ENCODE data around the gene TRABD2B.

The TRABD2B gene

GRCh38 chr1:47755101-47755990 lies 241.8 kb downstream of the TRABD2B start:
- H3K9ac ChIP-seq (ENCODE audit: low read depth in 1 of 2, low read length in 2 of 2), result no peak overlapping the region
- H3K27ac ChIP-seq (ENCODE audit: low read depth, low read length), result no peak overlapping the region
- H3K4me1 ChIP-seq (ENCODE audit: control insufficient read depth in 1 of 2, insufficient read depth in 2 of 2, low read length in 2 of 2), result peaks cover 6% of the 10 kb centered on the region in 2 donors
- no peak overlapping the region for H3K4me3 ChIP-seq (ENCODE audit: low read depth in 1 of 2, low read length in 2 of 2)
- no peaks in the 10 kb centered on the region for H3K36me3 ChIP-seq (ENCODE audit: control insufficient read depth in 1 of 2, insufficient read depth in 2 of 2, low read length in 2 of 2)
- H3K9me3 ChIP-seq (ENCODE audit: control insufficient read depth in 1 of 2, low read length in 2 of 2), result no peaks in the 10 kb centered on the region
- no peaks in the 10 kb centered on the region for H3K27me3 ChIP-seq (ENCODE audit: control insufficient read depth in 1 of 2, insufficient read depth in 2 of 2, low read length in 2 of 2)

DNA sequence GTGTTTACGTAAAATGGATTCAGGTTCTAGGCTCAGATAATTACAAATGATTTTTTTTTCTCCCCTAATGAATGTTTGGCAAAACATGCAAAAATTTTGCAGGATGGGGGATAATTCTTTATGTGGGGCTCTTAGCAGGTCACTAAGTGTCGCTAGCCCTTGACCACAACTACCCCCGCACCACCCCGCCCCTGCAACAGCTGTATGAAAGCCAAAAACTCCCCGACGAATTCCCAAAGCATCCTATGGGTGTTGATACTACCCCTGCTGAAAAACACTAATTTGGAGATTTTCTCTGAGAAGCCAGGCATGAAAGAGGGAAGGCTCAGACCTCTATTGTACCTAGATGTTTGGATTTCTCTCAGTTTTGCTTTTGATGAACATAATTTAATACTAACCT lies 243.0 kb downstream of the TRABD2B start:
- Histone ChIP-seq H3K4me3 (ENCODE audit: low read depth in 1 of 2, low read length in 2 of 2) (no peak overlapping the region), H3K27me3 (ENCODE audit: control insufficient read depth in 1 of 2, insufficient read depth in 2 of 2, low read length in 2 of 2) (no peaks in the 10 kb centered on the region), H3K9me3 (ENCODE audit: control insufficient read depth in 1 of 2, low read length in 2 of 2) (no peaks in the 10 kb centered on the region), H3K4me1 (ENCODE audit: control insufficient read depth in 1 of 2, insufficient read depth in 2 of 2, low read length in 2 of 2) (peaks cover 6% of the 10 kb centered on the region in 2 donors), H3K27ac (ENCODE audit: low read depth, low read length) (no peak overlapping the region), H3K9ac (ENCODE audit: low read depth in 1 of 2, low read length in 2 of 2) (no peak overlapping the region), H3K36me3 (ENCODE audit: control insufficient read depth in 1 of 2, insufficient read depth in 2 of 2, low read length in 2 of 2) (no peaks in the 10 kb centered on the region)

DNA sequence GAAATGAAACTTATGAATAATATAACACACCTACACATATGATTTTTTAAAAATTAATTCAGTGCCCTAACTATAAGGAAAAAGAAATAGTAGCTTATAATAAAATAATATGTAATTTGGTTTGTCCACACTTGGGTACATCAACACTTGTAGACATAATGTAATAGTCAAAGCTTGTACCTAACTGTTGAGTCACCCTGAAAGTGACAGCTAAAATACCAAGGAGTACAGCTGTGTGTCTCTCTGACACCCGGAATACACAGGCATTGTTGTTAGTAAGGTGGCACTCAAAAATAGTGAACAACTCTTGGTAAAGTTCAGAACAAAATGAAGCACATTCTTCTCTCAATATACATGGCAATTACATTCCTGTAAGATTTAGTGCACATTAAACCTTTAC lies 243.4 kb downstream of the TRABD2B start:
- H3K9ac ChIP-seq (ENCODE audit: low read depth in 1 of 2, low read length in 2 of 2), result no peak overlapping the region
- no peak overlapping the region for H3K4me3 ChIP-seq (ENCODE audit: low read depth in 1 of 2, low read length in 2 of 2)
- peaks cover 6% of the 10 kb centered on the region in 2 donors for H3K4me1 ChIP-seq (ENCODE audit: control insufficient read depth in 1 of 2, insufficient read depth in 2 of 2, low read length in 2 of 2)
- H3K27ac ChIP-seq (ENCODE audit: low read depth, low read length), result no peak overlapping the region
- no peaks in the 10 kb centered on the region for H3K27me3 ChIP-seq (ENCODE audit: control insufficient read depth in 1 of 2, insufficient read depth in 2 of 2, low read length in 2 of 2)
- H3K36me3 ChIP-seq (ENCODE audit: control insufficient read depth in 1 of 2, insufficient read depth in 2 of 2, low read length in 2 of 2), result no peaks in the 10 kb centered on the region
- no peaks in the 10 kb centered on the region for H3K9me3 ChIP-seq (ENCODE audit: control insufficient read depth in 1 of 2, low read length in 2 of 2)

DNA sequence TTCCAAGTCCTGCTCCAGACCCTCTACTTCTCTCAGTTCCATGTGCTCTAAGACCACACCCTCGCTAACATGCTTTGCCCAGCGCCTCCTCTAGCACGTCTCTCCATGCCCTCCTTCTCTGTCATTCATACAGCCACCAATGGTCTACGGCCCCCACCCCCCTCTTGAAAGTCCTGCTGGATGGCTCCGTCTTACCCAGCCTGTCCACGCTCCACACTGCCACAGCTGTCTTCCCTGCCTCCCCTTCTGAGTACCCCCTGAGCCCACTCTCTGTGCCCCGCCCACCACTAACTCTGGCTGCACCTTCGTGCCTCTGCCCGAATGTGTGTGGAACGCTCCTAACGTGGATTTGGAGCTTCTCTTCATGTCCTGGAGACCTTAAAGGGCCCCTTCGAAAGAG lies 244.6 kb downstream of the TRABD2B start:
- H3K27me3 ChIP-seq (ENCODE audit: control insufficient read depth in 1 of 2, insufficient read depth in 2 of 2, low read length in 2 of 2), result no peaks in the 10 kb centered on the region
- H3K4me3 ChIP-seq (ENCODE audit: low read depth in 1 of 2, low read length in 2 of 2), result no peak overlapping the region
- no peaks in the 10 kb centered on the region for H3K36me3 ChIP-seq (ENCODE audit: control insufficient read depth in 1 of 2, insufficient read depth in 2 of 2, low read length in 2 of 2)
- peaks cover 6% of the 10 kb centered on the region in 2 donors for H3K4me1 ChIP-seq (ENCODE audit: control insufficient read depth in 1 of 2, insufficient read depth in 2 of 2, low read length in 2 of 2)
- H3K9ac ChIP-seq (ENCODE audit: low read depth in 1 of 2, low read length in 2 of 2), result no peak overlapping the region
- H3K9me3 ChIP-seq (ENCODE audit: control insufficient read depth in 1 of 2, low read length in 2 of 2), result no peaks in the 10 kb centered on the region
- H3K27ac ChIP-seq (ENCODE audit: low read depth, low read length), result no peak overlapping the region

DNA sequence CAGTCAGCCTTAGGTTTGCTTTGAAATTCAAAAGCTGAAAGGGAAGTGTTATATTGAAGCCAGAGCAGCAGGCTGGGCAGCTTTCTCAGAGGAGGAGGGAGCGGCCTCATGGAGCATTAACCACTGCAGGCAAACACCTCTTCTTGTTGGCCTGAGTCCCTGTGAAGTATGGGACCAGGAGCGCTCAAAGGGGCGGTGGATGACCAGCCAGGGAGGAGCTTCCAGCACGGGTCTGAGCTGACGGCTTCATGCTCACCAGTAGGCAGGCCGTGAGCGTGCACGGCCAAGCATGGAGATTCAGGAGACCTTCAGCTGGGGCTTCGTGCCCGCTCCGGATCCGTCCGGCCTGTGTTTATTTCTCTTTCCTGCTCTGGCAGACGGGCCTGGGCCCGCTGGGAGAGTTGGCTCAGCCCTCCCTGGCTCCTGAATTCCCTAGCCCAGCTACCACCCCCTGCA lies 245.2 kb downstream of the TRABD2B start:
- Histone ChIP-seq H3K27ac (ENCODE audit: low read depth, low read length) (no peak overlapping the region), H3K27me3 (ENCODE audit: control insufficient read depth in 1 of 2, insufficient read depth in 2 of 2, low read length in 2 of 2) (no peaks in the 10 kb centered on the region), H3K36me3 (ENCODE audit: control insufficient read depth in 1 of 2, insufficient read depth in 2 of 2, low read length in 2 of 2) (no peaks in the 10 kb centered on the region), H3K9me3 (ENCODE audit: control insufficient read depth in 1 of 2, low read length in 2 of 2) (no peaks in the 10 kb centered on the region), H3K4me3 (ENCODE audit: low read depth in 1 of 2, low read length in 2 of 2) (no peak overlapping the region), H3K9ac (ENCODE audit: low read depth in 1 of 2, low read length in 2 of 2) (no peak overlapping the region), H3K4me1 (ENCODE audit: control insufficient read depth in 1 of 2, insufficient read depth in 2 of 2, low read length in 2 of 2) (peaks cover 6% of the 10 kb centered on the region in 2 donors)

DNA sequence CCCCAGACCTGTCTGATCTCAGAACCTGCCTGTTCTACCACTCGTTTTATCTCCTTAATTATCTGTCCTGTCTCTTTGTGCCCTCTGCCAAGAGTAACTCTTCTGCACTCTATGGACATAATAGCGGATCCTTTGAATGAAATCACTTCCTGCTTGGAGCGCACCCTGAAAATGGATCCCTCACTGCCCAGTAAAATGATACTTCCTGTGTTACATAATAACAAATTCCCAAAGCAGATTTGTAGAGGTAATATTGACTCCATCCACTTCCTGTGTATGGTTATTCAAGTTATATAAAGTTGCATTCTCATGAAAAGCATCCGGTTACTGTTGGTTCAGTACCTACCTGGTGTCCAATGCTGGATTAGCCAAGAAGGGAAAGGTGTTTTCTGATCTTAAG lies 246.0 kb downstream of the TRABD2B start:
- Histone ChIP-seq H3K9ac (ENCODE audit: low read depth in 1 of 2, low read length in 2 of 2) (no peak overlapping the region), H3K27ac (ENCODE audit: low read depth, low read length) (no peak overlapping the region), H3K27me3 (ENCODE audit: control insufficient read depth in 1 of 2, insufficient read depth in 2 of 2, low read length in 2 of 2) (no peaks in the 10 kb centered on the region), H3K4me3 (ENCODE audit: low read depth in 1 of 2, low read length in 2 of 2) (no peak overlapping the region), H3K9me3 (ENCODE audit: control insufficient read depth in 1 of 2, low read length in 2 of 2) (no peaks in the 10 kb centered on the region), H3K36me3 (ENCODE audit: control insufficient read depth in 1 of 2, insufficient read depth in 2 of 2, low read length in 2 of 2) (no peaks in the 10 kb centered on the region), H3K4me1 (ENCODE audit: control insufficient read depth in 1 of 2, insufficient read depth in 2 of 2, low read length in 2 of 2) (peaks cover 6% of the 10 kb centered on the region in 2 donors)

DNA sequence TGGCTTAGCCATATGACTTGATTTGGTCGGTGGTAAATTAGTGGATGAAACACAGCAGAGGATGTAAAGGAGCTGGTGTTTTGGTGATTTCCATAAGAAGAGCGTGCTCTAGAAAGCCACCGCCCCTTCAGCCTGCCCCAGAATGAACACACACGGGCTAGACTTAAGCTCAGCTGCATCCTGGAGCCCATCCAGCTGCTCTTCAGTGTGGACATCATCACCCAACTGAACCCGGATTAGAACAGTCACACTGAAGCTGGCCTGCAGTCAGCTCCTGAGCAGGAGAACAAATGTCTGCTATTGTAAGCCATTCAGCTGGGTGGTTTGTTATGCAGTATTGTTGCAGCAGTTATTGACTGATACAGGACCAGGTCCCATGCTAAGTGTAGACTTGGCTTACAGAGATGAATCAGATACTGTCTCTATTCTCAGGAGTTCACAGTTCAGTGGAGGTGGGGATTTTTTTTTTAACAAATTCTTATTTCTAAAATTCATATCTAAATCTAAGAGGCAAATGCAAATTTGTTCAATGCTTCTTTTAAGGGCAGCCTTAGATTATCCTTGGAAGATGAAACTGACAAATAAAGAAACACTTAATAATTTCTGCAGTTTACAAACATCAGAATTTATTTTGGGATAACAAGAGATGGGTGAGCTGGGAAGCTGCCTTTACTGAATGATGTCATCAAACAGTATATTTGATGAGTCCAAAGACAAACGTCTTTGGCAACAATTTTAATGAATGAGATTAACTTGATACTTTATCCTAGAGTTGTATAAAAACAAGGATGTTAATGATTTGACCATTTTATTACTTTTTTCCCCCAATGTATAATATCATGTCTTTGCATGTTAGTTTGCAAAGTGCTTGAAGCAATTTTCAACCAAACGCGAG lies 251.2 kb downstream of the TRABD2B start:
- H3K27ac ChIP-seq (ENCODE audit: low read depth, low read length), result no peak overlapping the region
- H3K4me3 ChIP-seq (ENCODE audit: low read depth in 1 of 2, low read length in 2 of 2), result no peak overlapping the region
- H3K4me1 ChIP-seq (ENCODE audit: control insufficient read depth in 1 of 2, insufficient read depth in 2 of 2, low read length in 2 of 2), result no peaks in the 10 kb centered on the region
- H3K9me3 ChIP-seq (ENCODE audit: control insufficient read depth in 1 of 2, low read length in 2 of 2), result no peaks in the 10 kb centered on the region
- H3K27me3 ChIP-seq (ENCODE audit: control insufficient read depth in 1 of 2, insufficient read depth in 2 of 2, low read length in 2 of 2), result no peaks in the 10 kb centered on the region
- no peak overlapping the region for H3K9ac ChIP-seq (ENCODE audit: low read depth in 1 of 2, low read length in 2 of 2)
- H3K36me3 ChIP-seq (ENCODE audit: control insufficient read depth in 1 of 2, insufficient read depth in 2 of 2, low read length in 2 of 2), result no peaks in the 10 kb centered on the region

DNA sequence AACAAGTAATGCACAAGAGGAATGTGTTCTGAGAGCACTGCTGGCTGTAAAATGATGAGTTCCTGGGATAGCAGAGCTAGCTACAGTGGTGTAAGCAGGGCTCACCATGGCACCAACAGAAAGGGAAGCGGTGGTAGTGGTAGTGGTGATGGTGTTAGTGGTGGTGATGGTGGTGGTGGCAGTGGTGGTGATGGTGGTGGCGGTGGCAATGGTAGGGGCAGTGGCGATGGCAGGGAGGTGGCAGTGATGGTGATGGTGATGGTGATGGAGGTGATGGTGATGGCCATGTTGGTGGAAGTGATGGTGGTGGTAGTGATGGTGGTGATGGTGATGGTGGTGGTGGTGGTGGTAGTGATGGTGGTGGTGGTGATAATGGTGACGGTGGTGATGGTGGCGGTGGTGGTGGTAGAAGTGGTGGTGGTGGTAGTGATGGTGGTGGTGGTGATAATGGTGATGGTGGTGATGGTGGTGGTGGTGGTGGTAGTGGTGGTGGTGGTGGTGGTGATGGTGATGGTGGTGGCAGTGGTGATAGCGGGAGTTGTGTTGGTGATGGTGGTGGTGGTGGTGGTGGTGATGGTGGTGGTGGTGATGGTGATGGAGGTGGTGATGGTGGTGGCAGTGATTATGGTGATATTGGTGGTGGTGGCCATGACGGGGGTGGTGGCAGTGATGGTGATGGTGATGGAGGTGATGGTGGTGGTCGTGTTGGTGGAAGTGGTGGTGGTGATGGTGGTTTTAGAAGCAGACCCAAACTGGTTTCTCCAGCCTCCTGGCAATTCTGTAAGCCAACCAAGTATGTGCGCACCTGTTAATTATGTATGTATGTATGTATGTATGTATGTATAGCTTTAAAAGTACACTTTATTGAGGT lies 254.1 kb downstream of the TRABD2B start:
- Histone ChIP-seq H3K36me3 (ENCODE audit: control insufficient read depth in 1 of 2, insufficient read depth in 2 of 2, low read length in 2 of 2) (no peaks in the 10 kb centered on the region), H3K9ac (ENCODE audit: low read depth in 1 of 2, low read length in 2 of 2) (no peak overlapping the region), H3K27ac (ENCODE audit: low read depth, low read length) (no peak overlapping the region), H3K9me3 (ENCODE audit: control insufficient read depth in 1 of 2, low read length in 2 of 2) (no peaks in the 10 kb centered on the region), H3K4me3 (ENCODE audit: low read depth in 1 of 2, low read length in 2 of 2) (no peak overlapping the region), H3K27me3 (ENCODE audit: control insufficient read depth in 1 of 2, insufficient read depth in 2 of 2, low read length in 2 of 2) (no peaks in the 10 kb centered on the region), H3K4me1 (ENCODE audit: control insufficient read depth in 1 of 2, insufficient read depth in 2 of 2, low read length in 2 of 2) (no peaks in the 10 kb centered on the region)

GRCh38 chr1:47738560-47739182 lies 258.5 kb downstream of the TRABD2B start:
- Histone ChIP-seq H3K36me3 (ENCODE audit: control insufficient read depth in 1 of 2, insufficient read depth in 2 of 2, low read length in 2 of 2) (no peaks in the 10 kb centered on the region), H3K9ac (ENCODE audit: low read depth in 1 of 2, low read length in 2 of 2) (no peak overlapping the region), H3K9me3 (ENCODE audit: control insufficient read depth in 1 of 2, low read length in 2 of 2) (no peaks in the 10 kb centered on the region), H3K4me3 (ENCODE audit: low read depth in 1 of 2, low read length in 2 of 2) (no peak overlapping the region), H3K27me3 (ENCODE audit: control insufficient read depth in 1 of 2, insufficient read depth in 2 of 2, low read length in 2 of 2) (no peaks in the 10 kb centered on the region), H3K4me1 (ENCODE audit: control insufficient read depth in 1 of 2, insufficient read depth in 2 of 2, low read length in 2 of 2) (no peaks in the 10 kb centered on the region), H3K27ac (ENCODE audit: low read depth, low read length) (no peak overlapping the region)

Measured in duodenal mucosa (tissue), 2 donors.